Brain microvascular endothelial cell (primary cell): ENCODE data around the gene BCAS1.

ENCODE experiments used
- DNase-seq: peaks from one replicate; pipeline ENCODE4 v3.0.0-alpha.2; 2020
- H3K27ac ChIP-seq: fragments of 250-450 bp; sonication (Bioruptor Pico); 2 replicates; pipeline ENCODE4 v1.5.1; 2020; ENCODE audit warnings: mild to moderate bottlenecking, moderate library complexity
- H3K27me3 ChIP-seq: fragments of 250-450 bp; sonication (Bioruptor Pico); replicated peaks from 2 replicates; pipeline ENCODE4 v1.5.1; 2020; ENCODE audit warnings: mild to moderate bottlenecking
- H3K36me3 ChIP-seq: fragments of 250-450 bp; sonication (Bioruptor Pico); replicated peaks from 2 replicates; pipeline ENCODE4 v1.5.1; 2020; ENCODE audit warnings: mild to moderate bottlenecking
- H3K4me3 ChIP-seq: 2 replicates; pipeline ENCODE4 v1.5.1; 2011; ENCODE audit warnings: low read depth, mild to moderate bottlenecking, control low read depth, low read length, moderate library complexity
- in situ Hi-C: cut with HindIII; loops from 2 replicates; pipeline ENCODE4 v1.10.0; 2017; ENCODE audit warnings: low sequenced_read_pairs, low pct_ligation_motif_present
- TF ChIP-seq, protein P1 (sequence below): IDR thresholded peaks from 2 replicates; pipeline ENCODE4 v1.5.1; 2011; ENCODE audit warnings: low read depth, mild to moderate bottlenecking, moderate library complexity, low read length, control low read depth, inconsistent platforms; ENCODE audit errors: missing control alignments

The BCAS1 gene

DNA sequence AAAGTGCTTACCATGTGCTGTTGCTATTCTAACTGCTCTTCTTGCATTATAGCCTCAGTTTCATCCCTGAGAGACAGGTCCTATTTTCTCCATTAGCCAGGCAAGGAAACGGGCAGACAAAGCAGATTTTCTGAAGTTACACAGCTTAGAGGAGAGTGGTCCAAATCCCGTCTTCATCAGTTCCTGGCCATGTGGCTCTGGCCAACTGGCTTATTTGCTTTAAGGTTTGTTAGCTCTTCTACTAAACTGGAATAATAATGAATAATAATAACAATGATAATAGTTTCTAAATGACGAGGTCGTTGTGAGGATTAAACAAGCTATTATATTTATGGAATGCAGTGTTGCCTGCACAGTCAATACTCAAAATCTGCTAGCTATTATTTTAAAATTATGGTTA, 35.8 kb upstream of the BCAS1 start:
- Histone ChIP-seq H3K27me3 (no peaks in the 10 kb centered on the region), H3K36me3 (no peaks in the 10 kb centered on the region), H3K4me3 (no peak overlapping the region), H3K27ac (no peak overlapping the region)
- DNase-seq, result no peak
- TF ChIP-seq, protein P1, sequence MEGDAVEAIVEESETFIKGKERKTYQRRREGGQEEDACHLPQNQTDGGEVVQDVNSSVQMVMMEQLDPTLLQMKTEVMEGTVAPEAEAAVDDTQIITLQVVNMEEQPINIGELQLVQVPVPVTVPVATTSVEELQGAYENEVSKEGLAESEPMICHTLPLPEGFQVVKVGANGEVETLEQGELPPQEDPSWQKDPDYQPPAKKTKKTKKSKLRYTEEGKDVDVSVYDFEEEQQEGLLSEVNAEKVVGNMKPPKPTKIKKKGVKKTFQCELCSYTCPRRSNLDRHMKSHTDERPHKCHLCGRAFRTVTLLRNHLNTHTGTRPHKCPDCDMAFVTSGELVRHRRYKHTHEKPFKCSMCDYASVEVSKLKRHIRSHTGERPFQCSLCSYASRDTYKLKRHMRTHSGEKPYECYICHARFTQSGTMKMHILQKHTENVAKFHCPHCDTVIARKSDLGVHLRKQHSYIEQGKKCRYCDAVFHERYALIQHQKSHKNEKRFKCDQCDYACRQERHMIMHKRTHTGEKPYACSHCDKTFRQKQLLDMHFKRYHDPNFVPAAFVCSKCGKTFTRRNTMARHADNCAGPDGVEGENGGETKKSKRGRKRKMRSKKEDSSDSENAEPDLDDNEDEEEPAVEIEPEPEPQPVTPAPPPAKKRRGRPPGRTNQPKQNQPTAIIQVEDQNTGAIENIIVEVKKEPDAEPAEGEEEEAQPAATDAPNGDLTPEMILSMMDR, result no peak
- in situ Hi-C loops, result loop anchor here (10.0 kb wide), 1 partner anchor 89 kb away; no protein-coding TSS in a partner anchor

DNA sequence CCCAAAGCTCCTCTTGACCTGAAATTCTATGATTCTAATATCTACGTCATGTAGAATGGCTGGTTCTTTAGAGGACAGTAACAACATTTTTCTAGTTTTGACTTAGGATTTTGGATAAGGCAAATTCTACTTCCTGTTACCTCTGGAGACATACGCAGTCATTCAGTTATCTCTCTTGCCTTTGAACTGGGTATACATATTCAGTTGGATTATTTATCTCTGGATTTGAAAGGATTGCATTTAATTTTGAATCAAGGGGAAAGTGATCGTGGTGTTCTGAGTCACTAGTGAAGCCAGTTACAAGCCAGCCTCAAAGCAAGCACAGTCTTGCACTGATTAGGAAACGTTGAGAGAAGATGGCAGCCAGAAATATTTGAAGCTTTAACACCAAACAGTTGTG, 35.3 kb upstream of the BCAS1 start:
- TF ChIP-seq, protein P1, result no peak
- DNase-seq, result no peak
- no peaks in the 10 kb centered on the region for H3K36me3 ChIP-seq
- in situ Hi-C loops, result loop anchor here (10.0 kb wide), 1 partner anchor 89 kb away; no protein-coding TSS in a partner anchor
- no peak overlapping the region for H3K27ac ChIP-seq
- no peaks in the 10 kb centered on the region for H3K27me3 ChIP-seq
- H3K4me3 ChIP-seq, result no peak overlapping the region

- Histone ChIP-seq H3K36me3 (no peaks in the 10 kb centered on the region), H3K4me3 (no peak overlapping the region), H3K27me3 (no peaks in the 10 kb centered on the region), H3K27ac (no peak overlapping the region)
- in situ Hi-C loops, result loop anchor here (10.0 kb wide), 1 partner anchor 90 kb away; no protein-coding TSS in a partner anchor
- DNase-seq, result no peak
- TF ChIP-seq, protein P1, result no peak
Measured at GRCh38 chr20:54104781-54105180, 34.4 kb upstream of the BCAS1 start.

- Histone ChIP-seq H3K27ac (no peak overlapping the region), H3K36me3 (no peaks in the 10 kb centered on the region), H3K4me3 (no peak overlapping the region), H3K27me3 (no peaks in the 10 kb centered on the region)
- in situ Hi-C loops, result loop anchor here (10.0 kb wide), 1 partner anchor 91 kb away; no protein-coding TSS in a partner anchor
- DNase-seq, result no peak
- TF ChIP-seq, protein P1, result no peak
Measured at GRCh38 chr20:54103762-54104600, 33.6 kb upstream of the BCAS1 start.

- H3K27ac ChIP-seq, result no peak overlapping the region
- peak; percentile 78 for DNase-seq
- TF ChIP-seq, protein P1, result peak; percentile 99
- in situ Hi-C loops, result loop anchor here (10.0 kb wide), 1 partner anchor 92 kb away; no protein-coding TSS in a partner anchor
- no peaks in the 10 kb centered on the region for H3K27me3 ChIP-seq
- no peak overlapping the region for H3K4me3 ChIP-seq
- no peaks in the 10 kb centered on the region for H3K36me3 ChIP-seq
Measured at GRCh38 chr20:54103067-54103761, 32.8 kb upstream of the BCAS1 start.
